H9 (cell line): Measurements from ENCODE around the gene IFNL1. TPM values are rescaled to one million over a fixed set of nuclear protein-coding genes. Genes with fewer than 3 reads are reported as not detected.

Experiments
- DNase-seq: peaks from one replicate; pipeline ENCODE4 v3.0.0-alpha.2; 2017
- H2AFZ ChIP-seq: one replicate; pipeline ENCODE4 v1.6.1; 2013; ENCODE audit warnings: mild to moderate bottlenecking, low read length, control low read depth, moderate library complexity
- H2AK5ac ChIP-seq: 2 replicates; pipeline ENCODE4 v1.6.1; 2013; ENCODE audit warnings: low read length, control low read depth, mixed read lengths; ENCODE audit not compliant: insufficient read length
- H2BK120ac ChIP-seq: one replicate; pipeline ENCODE4 v1.6.1; 2013; ENCODE audit warnings: low read depth, mild to moderate bottlenecking, low read length, control low read depth, inconsistent platforms; ENCODE audit not compliant: poor library complexity, severe bottlenecking
- H2BK12ac ChIP-seq: 2 replicates; pipeline ENCODE4 v1.6.1; 2013; ENCODE audit warnings: low read length, control low read depth, mixed read lengths, low read depth; ENCODE audit not compliant: insufficient read length
- H2BK15ac ChIP-seq: 2 replicates; pipeline ENCODE4 v1.6.1; 2013; ENCODE audit warnings: low read depth, low read length, control low read depth
- H2BK20ac ChIP-seq: one replicate; pipeline ENCODE4 v1.6.1; 2013; ENCODE audit warnings: low read depth, mild to moderate bottlenecking, low read length, control low read depth, inconsistent platforms; ENCODE audit not compliant: poor library complexity, severe bottlenecking
- H2BK5ac ChIP-seq: 2 replicates; pipeline ENCODE4 v1.6.1; 2013; ENCODE audit warnings: low read length, control low read depth, mixed read lengths; ENCODE audit not compliant: insufficient read length
- H3K14ac ChIP-seq: 2 replicates; pipeline ENCODE4 v1.6.1; 2013; ENCODE audit warnings: low read length, control low read depth; ENCODE audit not compliant: insufficient read depth
- H3K18ac ChIP-seq: 2 replicates; pipeline ENCODE4 v1.6.1; 2013; ENCODE audit warnings: low read depth, mild to moderate bottlenecking, mixed read lengths, low read length, control low read depth; ENCODE audit not compliant: insufficient read length
- H3K23ac ChIP-seq: 2 replicates; pipeline ENCODE4 v1.6.1; 2013; ENCODE audit warnings: low read length, control low read depth, mixed read lengths, low read depth; ENCODE audit not compliant: insufficient read length
- H3K23me2 ChIP-seq: 2 replicates; pipeline ENCODE4 v1.6.1; 2013; ENCODE audit warnings: low read depth, mild to moderate bottlenecking, mixed read lengths, low read length, control low read depth; ENCODE audit not compliant: insufficient read length, poor library complexity, severe bottlenecking
- H3K27ac ChIP-seq: 2 replicates; pipeline ENCODE4 v1.5.1; 2013; ENCODE audit warnings: low read length, control low read depth, mixed read lengths, low read depth; ENCODE audit not compliant: insufficient read length
- H3K27me3 ChIP-seq: 2 replicates; pipeline ENCODE4 v1.6.1; 2013; ENCODE audit warnings: low read length, control low read depth, inconsistent platforms; ENCODE audit not compliant: insufficient read depth
- H3K4ac ChIP-seq: 2 replicates; pipeline ENCODE4 v1.6.1; 2013; ENCODE audit warnings: low read depth, mild to moderate bottlenecking, control low read depth, inconsistent platforms, low read length, moderate library complexity
- H3K4me1 ChIP-seq: 2 replicates; pipeline ENCODE4 v1.6.1; 2013; ENCODE audit warnings: low read length, control low read depth, inconsistent platforms; ENCODE audit not compliant: insufficient read depth
- H3K4me2 ChIP-seq: 2 replicates; pipeline ENCODE4 v1.6.1; 2013; ENCODE audit warnings: low read length, control low read depth, mixed read lengths; ENCODE audit not compliant: insufficient read length, insufficient read depth
- H3K56ac ChIP-seq: 2 replicates; pipeline ENCODE4 v1.6.1; 2013; ENCODE audit warnings: low read depth, mild to moderate bottlenecking, mixed read lengths, low read length, control low read depth; ENCODE audit not compliant: insufficient read length
- H3K79me1 ChIP-seq: 2 replicates; pipeline ENCODE4 v1.6.1; 2013; ENCODE audit warnings: low read depth, mild to moderate bottlenecking, moderate library complexity, low read length, control low read depth, inconsistent platforms; ENCODE audit not compliant: insufficient read depth, poor library complexity, severe bottlenecking
- H3K79me2 ChIP-seq: 2 replicates; pipeline ENCODE4 v1.6.1; 2013; ENCODE audit warnings: low read length, control low read depth, inconsistent platforms; ENCODE audit not compliant: insufficient read depth
- H3K9ac ChIP-seq: 2 replicates; pipeline ENCODE4 v1.6.1; 2013; ENCODE audit warnings: low read length, control low read depth, mixed read lengths; ENCODE audit not compliant: insufficient read length; ENCODE audit errors: extremely low read depth
- H3K9me3 ChIP-seq: one replicate; pipeline ENCODE4 v1.6.1; 2013; ENCODE audit warnings: low read depth, low read length, inconsistent platforms; ENCODE audit not compliant: control insufficient read depth
- H3T11ph ChIP-seq: one replicate; pipeline ENCODE4 v1.6.1; 2013; ENCODE audit warnings: mild to moderate bottlenecking, low read length, control low read depth, inconsistent platforms
- H4K20me1 ChIP-seq: one replicate; pipeline ENCODE4 v1.6.1; 2013; ENCODE audit not compliant: control insufficient read depth, insufficient read length, insufficient read depth
- H4K5ac ChIP-seq: 2 replicates; pipeline ENCODE4 v1.6.1; 2013; ENCODE audit warnings: low read depth, mild to moderate bottlenecking, mixed read lengths, low read length, control low read depth; ENCODE audit not compliant: insufficient read length
- H4K8ac ChIP-seq: replicated peaks from 2 replicates; pipeline ENCODE4 v1.6.1; 2013; ENCODE audit warnings: low read length, control low read depth, mixed read lengths, low read depth; ENCODE audit not compliant: insufficient read length
- H4K91ac ChIP-seq: 2 replicates; pipeline ENCODE4 v1.6.1; 2013; ENCODE audit warnings: low read depth, mild to moderate bottlenecking, moderate library complexity, mixed read lengths, low read length, control low read depth; ENCODE audit not compliant: insufficient read length
- H3K27ac Mint-ChIP-seq, 3 experiments: 2 replicates in 2 of 3; 3 replicates in 1 of 3; pipeline ENCODE4 v1.8.0; 2020 to 2021; ENCODE audit warnings: mixed read lengths in 3 of 3, mild to moderate bottlenecking in 1 of 3, moderate library complexity in 1 of 3
- H3K27me3 Mint-ChIP-seq: 2 replicates; pipeline ENCODE4 v1.8.0; 2021; ENCODE audit warnings: low read depth, mild to moderate bottlenecking, moderate library complexity, mixed read lengths
- H3K36me3 Mint-ChIP-seq, 3 experiments: 2 replicates in 2 of 3; 3 replicates in 1 of 3; pipeline ENCODE4 v1.8.0; 2020 to 2021; ENCODE audit warnings: low read depth in 3 of 3, mixed read lengths in 3 of 3; ENCODE audit not compliant: insufficient read depth in 1 of 3
- H3K4me1 Mint-ChIP-seq, 2 experiments: 2 replicates each; pipeline ENCODE4 v1.8.0; 2020; ENCODE audit warnings: mixed read lengths in 2 of 2
- H3K4me3 Mint-ChIP-seq, 2 experiments: 2 replicates in 1 of 2; 3 replicates in 1 of 2; pipeline ENCODE4 v1.8.0; 2020 to 2021; ENCODE audit warnings: mild to moderate bottlenecking in 2 of 2, mixed read lengths in 2 of 2, moderate library complexity in 1 of 2
- H3K9me3 Mint-ChIP-seq, 2 experiments: 2 replicates in 1 of 2; 3 replicates in 1 of 2; pipeline ENCODE4 v1.8.0; 2020; ENCODE audit warnings: mild to moderate bottlenecking in 2 of 2, mixed read lengths in 2 of 2, moderate library complexity in 1 of 2
- WGBS: extraction: QIAGEN DNeasy Blood & Tissue Kit; methylation state at CpG from one replicate; pipeline ENCODE4 v1.1.7; 2013; ENCODE audit warnings: missing lambda C conversion rate, low lambda C conversion rate, mixed read lengths; ENCODE audit not compliant: insufficient read length; ENCODE audit errors: extremely low coverage; 5-methylcytosine and 5-hydroxymethylcytosine counted together
- total RNA-seq: library from RNA; stranded (reverse); gene quantifications from 2 replicates; pipeline ENCODE4 v1.2.1, GENCODE V29; 2021
- TF ChIP-seq, protein P1 (sequence below): fragments of 200-600 bp; sonication (generic); conservative IDR thresholded peaks from 3 replicates; pipeline ENCODE4 v1.8.0; 2021; ENCODE audit warnings: antibody characterized with exemption, mild to moderate bottlenecking

The IFNL1 gene
- total RNA-seq, 1 experiment from 2014 or later = not detected

DNA sequence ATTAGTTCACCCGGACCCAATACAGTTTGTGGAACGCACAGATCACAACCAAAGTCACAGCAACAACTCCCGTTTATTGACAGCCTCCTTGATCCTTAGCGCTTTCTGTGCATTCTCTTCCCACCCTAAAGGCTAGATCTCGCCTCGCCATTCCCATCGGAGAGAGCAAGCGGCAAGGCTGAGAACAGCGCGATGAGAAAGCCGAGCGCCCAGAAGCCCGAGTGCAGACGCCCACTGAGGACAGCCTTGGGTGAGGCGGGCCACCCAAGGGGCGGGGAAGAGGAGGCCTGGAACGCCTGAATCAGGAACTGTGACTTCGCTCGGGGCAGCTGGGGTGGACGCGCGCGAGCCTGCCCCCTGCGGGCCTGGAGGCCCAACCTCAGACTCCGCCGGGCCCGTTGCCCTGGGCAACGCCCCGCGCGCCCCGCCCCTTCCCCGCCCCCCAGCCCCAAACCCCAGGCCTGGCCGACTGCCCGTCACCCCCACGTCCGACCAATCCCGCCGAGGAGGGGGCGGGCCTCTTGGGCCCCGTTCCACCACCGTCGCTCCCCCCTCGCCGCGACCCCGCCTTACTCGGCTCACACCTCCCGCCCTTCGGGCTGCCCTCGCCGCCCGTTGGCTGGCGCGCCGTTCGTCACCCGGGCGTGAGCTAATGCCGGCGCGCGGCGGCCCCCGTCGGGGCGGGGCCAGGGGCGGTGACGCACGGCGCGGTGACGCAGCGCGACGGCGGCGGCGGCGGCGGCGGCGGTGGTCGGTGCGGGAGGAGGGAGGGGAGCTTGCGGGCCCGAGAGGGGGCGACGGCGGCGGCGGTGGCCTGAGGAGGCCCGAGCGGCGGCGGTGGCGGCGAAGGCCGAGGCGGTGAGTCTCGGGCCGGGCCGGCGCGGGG, 45.8 kb downstream of the IFNL1 start, which contains the start of gene SAMD4B:
TSS of gene SAMD4B (plus strand) at position 703 of the 886 bp plus-strand sequence. CDS start 14,473 bp downstream, outside the sequence.
- Histone ChIP-seq H3K79me2 (no peaks in the 10 kb centered on the region; the same call in 1 of the 2 replicates), H3K79me1 (peaks cover 9% of the 10 kb centered on the region), H3K18ac (no peak within 1 kb of the TSS), H3K56ac (no peak within 1 kb of the TSS), H4K8ac (no peak within 1 kb of the TSS), H4K20me1 (no peaks in the 10 kb centered on the region), H2BK5ac (no peak within 1 kb of the TSS), H2AFZ (peak within 1 kb of the TSS; percentile 32), H3K27me3 (no peaks in the 10 kb centered on the region), H4K5ac (no peak within 1 kb of the TSS), H3K23ac (no peak within 1 kb of the TSS), H3K9me3 (no peaks in the 10 kb centered on the region), H2BK12ac (no peak within 1 kb of the TSS), H4K91ac (no peak within 1 kb of the TSS), H3K4me2 (peak within 1 kb of the TSS; percentile 86), H3T11ph (no peak within 1 kb of the TSS), H3K4me1 (no peaks in the 10 kb centered on the region), H2BK20ac (no peak within 1 kb of the TSS), H3K14ac (peak within 1 kb of the TSS; percentile 74), H2BK15ac (no peak within 1 kb of the TSS), H2AK5ac (no peak within 1 kb of the TSS), H3K23me2 (peaks cover 14% of the 10 kb centered on the region), H3K4ac (no peak within 1 kb of the TSS), H3K9ac (peak within 1 kb of the TSS; percentile 88), H2BK120ac (no peak within 1 kb of the TSS), H3K27ac (no peak within 1 kb of the TSS)
- TF ChIP-seq, protein P1, sequence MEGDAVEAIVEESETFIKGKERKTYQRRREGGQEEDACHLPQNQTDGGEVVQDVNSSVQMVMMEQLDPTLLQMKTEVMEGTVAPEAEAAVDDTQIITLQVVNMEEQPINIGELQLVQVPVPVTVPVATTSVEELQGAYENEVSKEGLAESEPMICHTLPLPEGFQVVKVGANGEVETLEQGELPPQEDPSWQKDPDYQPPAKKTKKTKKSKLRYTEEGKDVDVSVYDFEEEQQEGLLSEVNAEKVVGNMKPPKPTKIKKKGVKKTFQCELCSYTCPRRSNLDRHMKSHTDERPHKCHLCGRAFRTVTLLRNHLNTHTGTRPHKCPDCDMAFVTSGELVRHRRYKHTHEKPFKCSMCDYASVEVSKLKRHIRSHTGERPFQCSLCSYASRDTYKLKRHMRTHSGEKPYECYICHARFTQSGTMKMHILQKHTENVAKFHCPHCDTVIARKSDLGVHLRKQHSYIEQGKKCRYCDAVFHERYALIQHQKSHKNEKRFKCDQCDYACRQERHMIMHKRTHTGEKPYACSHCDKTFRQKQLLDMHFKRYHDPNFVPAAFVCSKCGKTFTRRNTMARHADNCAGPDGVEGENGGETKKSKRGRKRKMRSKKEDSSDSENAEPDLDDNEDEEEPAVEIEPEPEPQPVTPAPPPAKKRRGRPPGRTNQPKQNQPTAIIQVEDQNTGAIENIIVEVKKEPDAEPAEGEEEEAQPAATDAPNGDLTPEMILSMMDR = peak; percentile 83
- peak; percentile 99 for DNase-seq
- Mint-ChIP-seq H3K36me3 (peaks cover 2 to 20% (median 10%) of the 10 kb centered on the region in 3 experiments), H3K9me3 (no peaks in the 10 kb centered on the region; a peak in 1 of 5 replicates), H3K27ac (peak within 1 kb of the TSS; percentile 35 to 91 (median 82)), H3K27me3 (peaks cover 21% of the 10 kb centered on the region), H3K4me3 (peak within 1 kb of the TSS; percentile 92 to 93), H3K4me1 (peaks cover 25 to 26% of the 10 kb centered on the region in 2 experiments)
- no CpG with 5 or more reads among the region's 105 CpGs for WGBS
